Lung (tissue), 12 donors: ENCODE results near the gene PCDHGA1. TPM values are rescaled to one million over a fixed set of nuclear protein-coding genes. Genes with fewer than 3 reads are reported as not detected.

Experiments
- ATAC-seq: fragments of 200-7000 bp; cut with Tn5 transposase; one replicate; pipeline ENCODE4 v1.9.1; 2020; ENCODE audit warnings: moderate number of reproducible peaks; ENCODE audit not compliant: insufficient read depth, low FRiP score
- DNase-seq, 3 donors: peaks; one replicate each; pipeline ENCODE4 v3.0.0-alpha.2; 2013 to 2017
- H3K27ac ChIP-seq, 2 donors: one replicate each; pipeline ENCODE4 v1.5.1; 2013; ENCODE audit warnings: mild to moderate bottlenecking in 2 of 2, moderate library complexity in 2 of 2, control low read depth in 1 of 2, inconsistent platforms in 1 of 2, low read depth in 1 of 2, low read length in 1 of 2
- H3K27me3 ChIP-seq, 3 donors: one replicate each; pipeline ENCODE4 v1.5.1; 2013; ENCODE audit warnings: low read length in 2 of 3; ENCODE audit not compliant: control insufficient read depth in 3 of 3, insufficient read depth in 3 of 3
- H3K36me3 ChIP-seq, 4 donors: one replicate each; pipeline ENCODE4 v1.5.1; 2013; ENCODE audit warnings: low read length in 4 of 4, mild to moderate bottlenecking in 1 of 4, moderate library complexity in 1 of 4; ENCODE audit not compliant: control insufficient read depth in 4 of 4, insufficient read depth in 4 of 4
- H3K4me1 ChIP-seq, 5 donors: one replicate each; pipeline ENCODE4 v1.5.1; 2013; ENCODE audit warnings: low read length in 5 of 5, mild to moderate bottlenecking in 2 of 5, moderate library complexity in 1 of 5; ENCODE audit not compliant: control insufficient read depth in 5 of 5, insufficient read depth in 5 of 5
- H3K4me3 ChIP-seq: one replicate; pipeline ENCODE4 v1.5.1; 2013; ENCODE audit warnings: mild to moderate bottlenecking, control low read depth, moderate library complexity
- H3K9ac ChIP-seq, 2 donors: one replicate each; pipeline ENCODE4 v1.5.1; 2013; ENCODE audit warnings: low read length in 2 of 2, control low read depth in 1 of 2; ENCODE audit not compliant: insufficient read depth in 1 of 2
- H3K9me3 ChIP-seq, 4 donors: one replicate each; pipeline ENCODE4 v1.5.1; 2013; ENCODE audit warnings: low read length in 3 of 4, mild to moderate bottlenecking in 1 of 4, moderate library complexity in 1 of 4; ENCODE audit not compliant: control insufficient read depth in 4 of 4, insufficient read depth in 3 of 4
- WGBS, 2 donors: extraction: QIAGEN DNeasy Blood & Tissue Kit; methylation state at CpG; one replicate each; pipeline ENCODE4 v1.1.7; 2013; 5-methylcytosine and 5-hydroxymethylcytosine counted together
- polyA plus RNA-seq, 2 donors: library from polyadenylated mRNA; stranded (reverse); fragments of 200-250 nt; gene quantifications; one replicate each; pipeline ENCODE4 v1.2.1, GENCODE V29; 2013
- total RNA-seq, 2 donors: library from RNA; depleted of rRNA in 1 of 2; stranded (reverse); fragments of >200 nt in 1 of 2; gene quantifications; one replicate each; pipeline ENCODE4 v1.2.1, GENCODE V29; 2014 to 2021
- TF ChIP-seq, protein P1 (sequence below): IDR thresholded peaks from 2 replicates; pipeline ENCODE4 v1.5.1; 2012; ENCODE audit warnings: mild to moderate bottlenecking; ENCODE audit errors: control extremely low read depth, extremely low read depth
- donor health status: control.
- donor health status: control.
- donor health status: Bipolar disorder and iron deficiency.
- donor health status: healthy.
- donor health status: DM: yes; HTN: yes; CAD: no.

The PCDHGA1 gene
- total and polyA plus RNA-seq, 4 donors = 0.15 to 0.71 (median 0.36) TPM

DNA sequence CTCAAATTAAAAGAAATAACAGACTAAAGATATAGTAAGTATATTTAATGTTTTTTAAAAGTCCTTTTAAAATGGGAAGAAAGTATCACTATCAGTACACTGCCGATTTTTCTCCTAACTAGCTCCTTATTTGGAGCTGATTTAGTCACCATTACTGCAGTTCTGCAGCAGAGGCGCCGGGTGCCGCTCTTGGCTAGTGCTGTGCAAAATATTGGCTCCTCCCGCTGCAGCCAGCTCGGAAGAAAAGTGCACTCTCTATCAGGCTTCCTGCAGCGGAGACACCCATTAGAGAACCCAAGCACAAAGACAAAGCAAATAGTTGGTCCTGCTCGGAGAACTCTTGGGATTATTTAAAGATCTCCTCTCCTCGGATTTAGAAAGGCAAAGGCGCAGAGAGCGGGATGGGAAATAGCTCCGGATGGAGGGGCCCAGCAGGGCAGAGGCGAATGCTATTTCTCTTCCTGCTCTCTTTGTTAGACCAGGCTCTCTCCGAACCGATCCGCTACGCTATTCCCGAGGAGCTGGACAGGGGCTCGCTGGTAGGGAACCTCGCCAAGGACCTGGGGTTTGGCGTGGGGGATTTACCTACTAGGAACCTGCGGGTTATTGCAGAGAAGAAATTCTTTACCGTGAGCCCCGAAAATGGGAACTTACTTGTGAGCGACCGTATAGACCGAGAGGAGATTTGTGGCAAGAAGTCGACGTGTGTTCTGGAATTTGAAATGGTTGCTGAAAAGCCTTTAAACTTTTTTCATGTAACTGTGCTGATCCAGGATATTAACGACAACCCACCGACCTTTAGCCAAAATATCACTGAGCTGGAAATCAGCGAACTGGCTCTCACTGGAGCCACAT, 39.9 kb downstream of the PCDHGA1 start, which contains the start of gene PCDHGB3:
TSS of gene PCDHGB3 (plus strand) at position 249 of the 855 bp plus-strand sequence. CDS start at position 402, 153 bp downstream.
- Histone ChIP-seq H3K27ac (no peak within 1 kb of the TSS), H3K9ac (no peak within 1 kb of the TSS), H3K4me1 (no peaks in the 10 kb centered on the region), H3K9me3 (peaks cover 0 to 56% (median 26%) of the 10 kb centered on the region in 4 donors), H3K36me3 (peaks cover 0 to 7% (median 0%) of the 10 kb centered on the region in 4 donors), H3K27me3 (peaks cover 0 to 3% (median 3%) of the 10 kb centered on the region in 3 donors), H3K4me3 (no peak within 1 kb of the TSS)
- TF ChIP-seq, protein P1, sequence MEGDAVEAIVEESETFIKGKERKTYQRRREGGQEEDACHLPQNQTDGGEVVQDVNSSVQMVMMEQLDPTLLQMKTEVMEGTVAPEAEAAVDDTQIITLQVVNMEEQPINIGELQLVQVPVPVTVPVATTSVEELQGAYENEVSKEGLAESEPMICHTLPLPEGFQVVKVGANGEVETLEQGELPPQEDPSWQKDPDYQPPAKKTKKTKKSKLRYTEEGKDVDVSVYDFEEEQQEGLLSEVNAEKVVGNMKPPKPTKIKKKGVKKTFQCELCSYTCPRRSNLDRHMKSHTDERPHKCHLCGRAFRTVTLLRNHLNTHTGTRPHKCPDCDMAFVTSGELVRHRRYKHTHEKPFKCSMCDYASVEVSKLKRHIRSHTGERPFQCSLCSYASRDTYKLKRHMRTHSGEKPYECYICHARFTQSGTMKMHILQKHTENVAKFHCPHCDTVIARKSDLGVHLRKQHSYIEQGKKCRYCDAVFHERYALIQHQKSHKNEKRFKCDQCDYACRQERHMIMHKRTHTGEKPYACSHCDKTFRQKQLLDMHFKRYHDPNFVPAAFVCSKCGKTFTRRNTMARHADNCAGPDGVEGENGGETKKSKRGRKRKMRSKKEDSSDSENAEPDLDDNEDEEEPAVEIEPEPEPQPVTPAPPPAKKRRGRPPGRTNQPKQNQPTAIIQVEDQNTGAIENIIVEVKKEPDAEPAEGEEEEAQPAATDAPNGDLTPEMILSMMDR = no peak
- 17 to 19% methylated on average over 32 of the region's 32 CpGs for WGBS, 2 donors
- ATAC-seq = no peak
- DNase-seq = peak in 2 of 3 donors; percentile 29 to 30

DNA sequence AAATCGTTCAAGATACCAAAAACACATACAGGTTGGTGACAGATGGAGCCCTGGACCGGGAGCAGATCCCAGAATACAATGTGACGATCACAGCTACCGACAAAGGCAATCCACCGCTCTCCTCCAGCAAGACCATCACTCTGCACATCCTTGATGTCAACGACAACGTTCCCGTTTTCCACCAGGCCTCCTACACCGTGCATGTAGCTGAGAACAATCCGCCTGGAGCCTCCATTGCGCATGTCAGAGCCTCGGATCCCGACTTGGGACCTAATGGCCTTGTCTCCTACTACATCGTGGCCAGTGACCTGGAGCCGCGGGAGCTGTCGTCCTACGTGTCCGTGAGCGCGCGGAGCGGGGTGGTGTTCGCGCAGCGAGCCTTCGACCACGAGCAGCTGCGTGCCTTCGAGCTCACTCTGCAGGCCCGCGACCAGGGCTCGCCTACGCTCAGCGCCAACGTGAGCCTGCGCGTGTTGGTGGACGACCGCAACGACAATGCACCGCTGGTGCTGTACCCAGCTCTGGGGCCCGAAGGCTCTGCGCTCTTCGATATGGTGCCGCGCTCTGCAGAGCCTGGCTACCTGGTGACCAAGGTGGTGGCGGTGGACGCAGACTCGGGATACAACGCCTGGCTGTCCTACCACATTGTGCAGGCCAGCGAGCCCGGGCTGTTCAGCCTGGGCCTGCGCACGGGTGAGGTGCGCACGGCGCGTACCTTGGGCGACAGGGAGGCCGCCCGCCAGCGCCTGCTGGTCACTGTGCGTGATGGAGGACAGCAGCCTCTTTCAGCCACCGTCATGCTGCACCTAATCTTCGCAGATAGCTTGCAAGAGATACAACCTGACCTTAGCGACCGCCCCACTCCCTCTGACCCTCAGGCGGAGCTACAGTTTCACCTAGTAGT, 41.5 kb downstream of the PCDHGA1 start:
- no peak for DNase-seq
- Histone ChIP-seq H3K27ac (no peak overlapping the region), H3K27me3 (peaks cover 0 to 3% (median 0%) of the 10 kb centered on the region in 3 donors), H3K9me3 (peaks cover 0 to 55% (median 25%) of the 10 kb centered on the region in 4 donors), H3K9ac (no peak overlapping the region), H3K36me3 (peaks cover 0 to 9% (median 0%) of the 10 kb centered on the region in 4 donors), H3K4me1 (no peaks in the 10 kb centered on the region), H3K4me3 (no peak overlapping the region)
- no peak for ATAC-seq
- WGBS, 2 donors = 33% methylated on average over 69 of the region's 69 CpGs
- TF ChIP-seq, protein P1 = no peak

DNA sequence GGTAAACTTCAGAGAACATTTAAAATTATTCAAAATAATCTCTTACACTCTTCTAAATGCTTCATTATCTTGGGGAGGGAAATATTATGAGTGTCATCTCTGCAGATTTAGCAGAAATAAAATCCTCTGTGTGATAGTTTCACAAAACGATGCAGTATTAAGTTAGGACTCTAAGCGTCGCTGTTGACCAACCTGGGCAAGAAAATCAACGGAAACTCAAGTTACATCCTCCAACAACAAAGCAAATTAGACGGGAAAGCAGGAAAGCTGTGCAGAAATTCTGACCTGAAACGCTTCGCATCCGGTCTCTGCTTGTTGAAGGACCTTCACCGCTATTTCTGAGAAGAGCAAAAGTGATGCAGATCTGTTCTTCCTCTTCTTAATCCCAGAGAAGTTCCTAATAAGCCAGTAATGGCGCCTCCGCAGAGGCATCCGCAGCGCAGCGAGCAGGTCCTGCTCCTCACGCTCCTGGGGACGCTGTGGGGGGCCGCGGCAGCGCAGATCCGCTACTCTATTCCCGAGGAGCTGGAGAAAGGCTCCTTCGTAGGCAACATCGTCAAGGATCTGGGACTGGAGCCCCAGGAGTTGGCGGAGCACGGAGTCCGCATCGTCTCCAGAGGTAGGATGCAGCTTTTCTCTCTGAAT, 43.5 kb downstream of the PCDHGA1 start, which contains the start of gene PCDHGA6:
TSS of gene PCDHGA6 (plus strand) at position 219 of the 645 bp plus-strand sequence. CDS start at position 412, 193 bp downstream.
- Histone ChIP-seq H3K4me1 (no peaks in the 10 kb centered on the region), H3K9me3 (peaks cover 3 to 62% (median 31%) of the 10 kb centered on the region in 4 donors), H3K4me3 (peak within 1 kb of the TSS; percentile 5), H3K36me3 (peaks cover 0 to 9% (median 0%) of the 10 kb centered on the region in 4 donors), H3K9ac (no peak within 1 kb of the TSS), H3K27me3 (peaks cover 0 to 3% (median 0%) of the 10 kb centered on the region in 3 donors), H3K27ac (no peak within 1 kb of the TSS)
- ATAC-seq (no peak), DNase-seq (peak in 2 of 3 donors; percentile 33 to 38)
- TF ChIP-seq, protein P1 = no peak
- 17 to 19% methylated on average over 27 of the region's 27 CpGs for WGBS, 2 donors
